ENCODE data around the gene DCAF8. TPM values are rescaled to one million over a fixed set of nuclear protein-coding genes. Genes with fewer than 3 reads are reported as not detected.
A peak's percentile ranks its signal among the peaks of the same experiment; 100 is the strongest.

The DCAF8 gene
- total RNA-seq, 1 donor from 2014 or later: 88.4 TPM

- H3K4me1 Mint-ChIP-seq (ENCODE audit: low read depth): peaks cover 41% of the 10 kb centered on the region
- H3K27me3 Mint-ChIP-seq (ENCODE audit: low read depth): no peaks in the 10 kb centered on the region
Observed at GRCh38 chr1:160245434-160245833, 16.9 kb downstream of the DCAF8 start.

GRCh38 chr1:160244209-160244608 lies 18.1 kb downstream of the DCAF8 start:
- no peak for DNase-seq (ENCODE audit: low spot score)
- no peak overlapping the region for H3K4me3 Mint-ChIP-seq (ENCODE audit: unreplicated experiment)
- peak overlapping the region; percentile 33 for H3K27ac Mint-ChIP-seq (ENCODE audit: unreplicated experiment)
- peaks cover 11% of the 10 kb centered on the region for H3K36me3 Mint-ChIP-seq (ENCODE audit: low read depth)
- no peak for TF ChIP-seq CTCF (IDR thresholded peaks at IDR 0.05)
- no peaks in the 10 kb centered on the region for H3K27me3 Mint-ChIP-seq (ENCODE audit: low read depth)
- no peaks in the 10 kb centered on the region for H3K9me3 Mint-ChIP-seq (ENCODE audit: low read depth)
- H3K4me1 Mint-ChIP-seq (ENCODE audit: low read depth): peaks cover 37% of the 10 kb centered on the region

More at GRCh38 chr1:160245434-160245833, 16.9 kb downstream of the DCAF8 start:
- no peak for DNase-seq (ENCODE audit: low spot score)
- no peak for TF ChIP-seq CTCF (IDR thresholded peaks at IDR 0.05)
- H3K36me3 Mint-ChIP-seq (ENCODE audit: low read depth): peaks cover 6% of the 10 kb centered on the region
- peak overlapping the region; percentile 89 for H3K27ac Mint-ChIP-seq (ENCODE audit: unreplicated experiment)
- no peak overlapping the region for H3K4me3 Mint-ChIP-seq (ENCODE audit: unreplicated experiment)
- H3K9me3 Mint-ChIP-seq (ENCODE audit: low read depth): no peaks in the 10 kb centered on the region

DNA sequence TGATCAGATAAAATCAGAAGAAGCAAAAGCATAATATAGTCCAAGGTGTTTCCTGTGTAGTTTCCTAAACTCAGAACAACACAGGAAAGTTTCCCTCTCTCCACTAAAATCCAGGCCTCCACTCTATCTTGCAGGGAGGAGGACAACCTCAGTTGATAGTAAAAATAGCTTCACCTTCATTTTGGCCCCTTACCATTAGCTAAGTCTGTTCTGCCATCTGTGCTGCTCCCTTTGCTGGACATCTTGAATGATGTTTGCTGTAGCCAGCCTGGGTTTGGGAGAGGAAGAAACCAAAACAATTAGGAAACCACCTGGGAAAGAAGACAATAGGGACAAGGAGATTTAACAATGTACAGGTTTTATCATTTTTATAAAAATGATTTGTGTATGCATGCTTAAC lies 18.6 kb downstream of the DCAF8 start:
- Mint-ChIP-seq H3K27ac (ENCODE audit: unreplicated experiment) (no peak overlapping the region), H3K27me3 (ENCODE audit: low read depth) (no peaks in the 10 kb centered on the region), H3K36me3 (ENCODE audit: low read depth) (peaks cover 13% of the 10 kb centered on the region), H3K4me1 (ENCODE audit: low read depth) (peaks cover 37% of the 10 kb centered on the region), H3K9me3 (ENCODE audit: low read depth) (no peaks in the 10 kb centered on the region), H3K4me3 (ENCODE audit: unreplicated experiment) (no peak overlapping the region)
- no peak for TF ChIP-seq CTCF (IDR thresholded peaks at IDR 0.05)
- no peak for DNase-seq (ENCODE audit: low spot score)

GRCh38 chr1:160239582-160240299 lies 22.6 kb downstream of the DCAF8 start:
- no peak for DNase-seq (ENCODE audit: low spot score)
- TF ChIP-seq CTCF (IDR thresholded peaks at IDR 0.05): no peak
- Mint-ChIP-seq H3K9me3 (ENCODE audit: low read depth) (no peaks in the 10 kb centered on the region), H3K4me3 (ENCODE audit: unreplicated experiment) (no peak overlapping the region), H3K36me3 (ENCODE audit: low read depth) (peaks cover 25% of the 10 kb centered on the region), H3K27ac (ENCODE audit: unreplicated experiment) (no peak overlapping the region), H3K4me1 (ENCODE audit: low read depth) (peaks cover 12% of the 10 kb centered on the region), H3K27me3 (ENCODE audit: low read depth) (no peaks in the 10 kb centered on the region)

DNA sequence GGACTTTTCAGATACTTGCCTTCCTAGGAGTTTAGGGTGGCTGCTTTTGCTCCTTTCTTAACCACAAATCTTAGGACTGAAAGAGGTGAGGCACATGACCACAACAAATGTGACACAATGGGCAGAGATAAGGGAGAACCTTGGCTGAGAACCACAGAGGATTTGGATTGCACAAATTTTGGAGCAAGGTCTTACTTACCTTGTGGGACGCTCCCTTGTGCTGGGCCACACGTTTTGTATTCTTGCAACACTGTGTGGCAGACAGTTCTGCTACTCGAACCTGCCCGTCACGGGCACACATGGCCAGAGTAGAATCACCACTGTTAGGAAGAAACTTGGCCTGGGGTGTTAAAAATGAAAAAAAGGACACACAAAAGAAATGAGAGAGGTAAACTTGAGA lies 23.9 kb downstream of the DCAF8 start:
- TF ChIP-seq CTCF (IDR thresholded peaks at IDR 0.05): no peak
- Mint-ChIP-seq H3K27me3 (ENCODE audit: low read depth) (no peaks in the 10 kb centered on the region), H3K36me3 (ENCODE audit: low read depth) (peaks cover 22% of the 10 kb centered on the region), H3K27ac (ENCODE audit: unreplicated experiment) (no peak overlapping the region), H3K4me3 (ENCODE audit: unreplicated experiment) (no peak overlapping the region), H3K9me3 (ENCODE audit: low read depth) (no peaks in the 10 kb centered on the region), H3K4me1 (ENCODE audit: low read depth) (no peaks in the 10 kb centered on the region)
- no peak for DNase-seq (ENCODE audit: low spot score)
